GM12875 (cell line): Measurements from ENCODE around the gene IL13RA1.

Source experiments
- H3K4me3 ChIP-seq: one replicate; pipeline ENCODE4 v1.5.1; 2011; ENCODE audit warnings: low read depth, low read length, control low read depth
- TF ChIP-seq, protein P1 (sequence below): IDR thresholded peaks from 2 replicates; pipeline ENCODE4 v1.5.1; 2011; ENCODE audit warnings: low read depth, mild to moderate bottlenecking, control low read depth, inconsistent platforms, low read length, moderate library complexity, borderline replicate concordance; ENCODE audit not compliant: insufficient read depth

The IL13RA1 gene

DNA sequence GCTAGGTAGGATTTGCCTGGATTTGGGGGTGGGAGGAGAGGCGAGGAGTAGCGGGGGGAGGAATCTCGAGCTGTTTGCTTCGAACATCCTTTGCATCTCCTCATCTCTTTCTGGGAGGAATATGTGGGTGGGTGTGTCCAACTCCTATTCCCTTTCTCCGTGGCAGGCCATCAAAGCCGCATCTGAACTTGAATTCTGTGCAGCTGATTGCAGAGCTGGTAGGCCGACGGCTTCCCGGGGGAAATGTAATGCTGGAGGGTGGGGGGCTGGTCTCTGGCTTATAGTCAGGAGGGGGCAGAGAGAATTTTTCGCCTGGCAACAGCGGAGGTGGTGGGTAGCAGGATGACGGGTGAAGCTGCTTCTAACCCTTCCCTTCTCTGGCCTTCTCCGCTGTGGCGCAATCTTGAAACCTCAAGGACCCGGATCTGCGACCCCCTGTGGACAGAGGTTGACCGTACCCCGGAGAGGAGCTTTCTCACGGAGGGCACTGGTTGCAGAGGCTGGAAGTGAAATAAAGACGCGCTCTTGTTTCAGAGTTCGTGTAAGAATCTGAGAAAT is 96.8 kb downstream of the IL13RA1 start:
- no peak overlapping the region for H3K4me3 ChIP-seq
- TF ChIP-seq, protein P1, sequence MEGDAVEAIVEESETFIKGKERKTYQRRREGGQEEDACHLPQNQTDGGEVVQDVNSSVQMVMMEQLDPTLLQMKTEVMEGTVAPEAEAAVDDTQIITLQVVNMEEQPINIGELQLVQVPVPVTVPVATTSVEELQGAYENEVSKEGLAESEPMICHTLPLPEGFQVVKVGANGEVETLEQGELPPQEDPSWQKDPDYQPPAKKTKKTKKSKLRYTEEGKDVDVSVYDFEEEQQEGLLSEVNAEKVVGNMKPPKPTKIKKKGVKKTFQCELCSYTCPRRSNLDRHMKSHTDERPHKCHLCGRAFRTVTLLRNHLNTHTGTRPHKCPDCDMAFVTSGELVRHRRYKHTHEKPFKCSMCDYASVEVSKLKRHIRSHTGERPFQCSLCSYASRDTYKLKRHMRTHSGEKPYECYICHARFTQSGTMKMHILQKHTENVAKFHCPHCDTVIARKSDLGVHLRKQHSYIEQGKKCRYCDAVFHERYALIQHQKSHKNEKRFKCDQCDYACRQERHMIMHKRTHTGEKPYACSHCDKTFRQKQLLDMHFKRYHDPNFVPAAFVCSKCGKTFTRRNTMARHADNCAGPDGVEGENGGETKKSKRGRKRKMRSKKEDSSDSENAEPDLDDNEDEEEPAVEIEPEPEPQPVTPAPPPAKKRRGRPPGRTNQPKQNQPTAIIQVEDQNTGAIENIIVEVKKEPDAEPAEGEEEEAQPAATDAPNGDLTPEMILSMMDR: no peak

DNA sequence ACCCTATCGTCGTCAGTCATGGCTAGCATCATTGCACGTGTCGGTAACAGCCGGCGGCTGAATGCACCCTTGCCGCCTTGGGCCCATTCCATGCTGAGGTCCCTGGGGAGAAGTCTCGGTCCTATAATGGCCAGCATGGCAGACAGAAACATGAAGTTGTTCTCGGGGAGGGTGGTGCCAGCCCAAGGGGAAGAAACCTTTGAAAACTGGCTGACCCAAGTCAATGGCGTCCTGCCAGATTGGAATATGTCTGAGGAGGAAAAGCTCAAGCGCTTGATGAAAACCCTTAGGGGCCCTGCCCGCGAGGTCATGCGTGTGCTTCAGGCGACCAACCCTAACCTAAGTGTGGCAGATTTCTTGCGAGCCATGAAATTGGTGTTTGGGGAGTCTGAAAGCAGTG is 97.8 kb downstream of the IL13RA1 start:
- H3K4me3 ChIP-seq: no peak overlapping the region
- TF ChIP-seq, protein P1: no peak

DNA sequence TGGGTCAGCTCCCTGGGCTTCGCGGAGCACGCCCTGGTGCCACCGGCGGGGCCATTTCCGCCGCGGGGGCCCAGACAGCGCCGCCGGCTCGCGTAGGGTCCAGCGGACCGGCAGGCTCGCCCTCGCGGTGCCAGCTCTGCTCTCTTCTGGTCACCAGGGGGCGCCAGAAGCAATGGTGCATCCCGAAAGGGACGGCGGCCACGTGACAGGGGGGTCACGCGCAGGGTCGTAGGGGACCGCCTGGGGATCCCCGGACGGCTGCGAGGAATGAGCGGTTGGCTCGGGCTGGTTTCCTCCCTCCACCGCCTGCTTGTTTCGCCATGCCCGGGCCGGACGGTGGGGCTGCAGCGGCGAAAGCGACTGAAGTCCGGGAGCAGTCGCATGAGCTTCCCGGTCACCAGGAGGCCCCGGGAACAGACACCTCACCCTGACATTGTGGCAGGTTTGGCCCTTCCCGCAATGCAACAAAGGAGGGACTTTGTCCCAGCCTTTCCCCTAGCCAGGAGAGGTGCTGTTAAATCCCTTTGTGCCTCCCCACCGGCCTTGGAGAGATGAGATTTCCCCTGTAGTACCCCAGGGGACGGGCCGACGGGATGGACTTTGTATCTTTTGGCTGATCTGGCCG is 112.0 kb downstream of the IL13RA1 start:
- peak overlapping the region; percentile 42 for H3K4me3 ChIP-seq
- TF ChIP-seq, protein P1: peak; percentile 75
